ENCODE measurements around the gene ATP13A4. TPM values are rescaled to one million over a fixed set of nuclear protein-coding genes. Genes with fewer than 3 reads are reported as not detected.

ATP13A4 gene, protein sequence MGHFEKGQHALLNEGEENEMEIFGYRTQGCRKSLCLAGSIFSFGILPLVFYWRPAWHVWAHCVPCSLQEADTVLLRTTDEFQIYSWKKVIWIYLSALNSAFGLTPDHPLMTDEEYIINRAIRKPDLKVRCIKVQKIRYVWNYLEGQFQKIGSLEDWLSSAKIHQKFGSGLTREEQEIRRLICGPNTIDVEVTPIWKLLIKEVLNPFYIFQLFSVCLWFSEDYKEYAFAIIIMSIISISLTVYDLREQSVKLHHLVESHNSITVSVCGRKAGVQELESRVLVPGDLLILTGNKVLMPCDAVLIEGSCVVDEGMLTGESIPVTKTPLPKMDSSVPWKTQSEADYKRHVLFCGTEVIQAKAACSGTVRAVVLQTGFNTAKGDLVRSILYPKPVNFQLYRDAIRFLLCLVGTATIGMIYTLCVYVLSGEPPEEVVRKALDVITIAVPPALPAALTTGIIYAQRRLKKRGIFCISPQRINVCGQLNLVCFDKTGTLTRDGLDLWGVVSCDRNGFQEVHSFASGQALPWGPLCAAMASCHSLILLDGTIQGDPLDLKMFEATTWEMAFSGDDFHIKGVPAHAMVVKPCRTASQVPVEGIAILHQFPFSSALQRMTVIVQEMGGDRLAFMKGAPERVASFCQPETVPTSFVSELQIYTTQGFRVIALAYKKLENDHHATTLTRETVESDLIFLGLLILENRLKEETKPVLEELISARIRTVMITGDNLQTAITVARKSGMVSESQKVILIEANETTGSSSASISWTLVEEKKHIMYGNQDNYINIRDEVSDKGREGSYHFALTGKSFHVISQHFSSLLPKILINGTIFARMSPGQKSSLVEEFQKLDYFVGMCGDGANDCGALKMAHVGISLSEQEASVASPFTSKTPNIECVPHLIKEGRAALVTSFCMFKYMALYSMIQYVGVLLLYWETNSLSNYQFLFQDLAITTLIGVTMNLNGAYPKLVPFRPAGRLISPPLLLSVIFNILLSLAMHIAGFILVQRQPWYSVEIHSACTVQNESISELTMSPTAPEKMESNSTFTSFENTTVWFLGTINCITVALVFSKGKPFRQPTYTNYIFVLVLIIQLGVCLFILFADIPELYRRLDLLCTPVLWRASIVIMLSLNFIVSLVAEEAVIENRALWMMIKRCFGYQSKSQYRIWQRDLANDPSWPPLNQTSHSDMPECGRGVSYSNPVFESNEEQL
- 1 to 10 TPM; 4.0 to 4.2 TPM for total RNA-seq

DNA sequence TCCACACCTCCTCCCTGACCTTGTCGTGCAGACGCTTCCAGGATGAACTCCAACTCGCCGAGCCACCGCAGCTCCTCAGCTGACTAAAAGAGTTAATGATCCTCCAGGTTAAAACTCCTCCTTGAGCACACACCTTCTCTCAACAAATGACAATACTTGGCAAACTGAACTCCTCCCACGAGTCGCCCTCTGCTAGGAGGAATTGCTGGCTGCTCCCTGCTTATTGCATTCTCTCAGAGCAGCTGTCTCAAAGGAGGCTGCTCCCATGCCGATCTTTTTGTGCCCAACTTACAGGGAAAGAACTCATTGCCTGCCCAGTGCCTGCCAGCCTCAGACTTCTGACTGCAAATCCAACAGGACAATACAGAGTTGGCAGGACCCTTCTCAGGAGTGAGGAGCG is at the start of gene ATP13A4:
Gene ATP13A4 (minus strand): TSS at position 85 of the 400 bp plus-strand sequence. CDS start 96 bp downstream, outside the sequence.
- Mint-ChIP-seq H3K27ac (no peak within 1 kb of the TSS), H3K9me3 (no peaks in the 10 kb centered on the region), H3K36me3 (no peaks in the 10 kb centered on the region), H3K4me3 (no peak within 1 kb of the TSS), H3K27me3 (no peaks in the 10 kb centered on the region), H3K4me1 (no peaks in the 10 kb centered on the region)
- POLR2A ChIA-PET, result no interaction called here
- ATAC-seq (ENCODE audit: low read depth) (no peak), DNase-seq (no peak)

DNA sequence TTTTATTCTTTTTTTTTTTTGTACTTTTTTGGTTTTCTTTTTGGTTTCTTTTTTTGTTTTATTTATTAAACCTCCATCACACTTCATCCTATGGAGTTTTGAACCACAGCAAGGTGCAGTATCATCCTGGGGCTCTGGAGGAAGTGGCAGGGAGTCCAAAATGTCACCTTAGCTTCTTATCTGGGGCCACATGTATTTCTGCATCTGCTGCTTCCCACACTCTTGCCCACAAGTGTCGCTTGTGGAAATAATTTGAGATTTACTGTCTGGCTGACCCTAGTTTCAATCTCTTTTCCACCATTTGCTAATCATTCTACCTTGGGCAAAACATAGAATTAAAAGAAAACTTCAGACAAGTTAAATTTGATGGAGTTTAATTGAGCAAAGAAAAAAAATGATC is 44.7 kb upstream of the ATP13A4 start:
- H3K36me3 Mint-ChIP-seq, result peaks cover 15% of the 10 kb centered on the region
- POLR2A ChIA-PET, result no interaction called here
- H3K27ac Mint-ChIP-seq, result no peak overlapping the region
- no peaks in the 10 kb centered on the region for H3K9me3 Mint-ChIP-seq
- H3K4me1 Mint-ChIP-seq, result peaks cover 28% of the 10 kb centered on the region
- ATAC-seq (ENCODE audit: low read depth), result no peak
- no peak for DNase-seq
- H3K4me3 Mint-ChIP-seq, result peak overlapping the region; percentile 14
- no peaks in the 10 kb centered on the region for H3K27me3 Mint-ChIP-seq

DNA sequence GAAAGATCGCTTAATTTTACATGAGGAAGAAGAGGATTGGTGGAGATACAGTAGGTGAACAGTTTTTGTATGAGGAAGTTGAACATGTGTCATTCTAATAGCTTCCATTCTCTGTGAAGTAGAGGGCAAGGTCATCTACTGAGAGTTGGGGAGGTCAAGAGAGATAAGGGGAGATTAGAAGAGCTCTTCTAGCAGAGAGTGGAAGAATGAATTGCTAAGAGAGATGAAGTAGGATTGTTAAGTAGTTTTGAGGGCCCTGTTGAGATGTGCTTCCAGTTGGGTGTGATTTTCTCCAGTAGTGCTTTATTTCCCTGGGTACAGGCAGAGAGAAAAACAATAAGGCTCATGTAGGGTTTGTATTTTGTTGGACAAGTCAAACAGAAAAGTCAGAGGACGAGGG is 43.5 kb upstream of the ATP13A4 start:
- Mint-ChIP-seq H3K9me3 (no peaks in the 10 kb centered on the region), H3K4me1 (peaks cover 29% of the 10 kb centered on the region), H3K27me3 (no peaks in the 10 kb centered on the region), H3K27ac (no peak overlapping the region), H3K36me3 (peaks cover 15% of the 10 kb centered on the region), H3K4me3 (no peak overlapping the region)
- POLR2A ChIA-PET, result interaction anchor here (0.7 kb wide), 1 partner anchor 19 kb away, joined by 3 read pairs; no protein-coding TSS in a partner anchor
- no peak for DNase-seq
- no peak for ATAC-seq (ENCODE audit: low read depth)

DNA sequence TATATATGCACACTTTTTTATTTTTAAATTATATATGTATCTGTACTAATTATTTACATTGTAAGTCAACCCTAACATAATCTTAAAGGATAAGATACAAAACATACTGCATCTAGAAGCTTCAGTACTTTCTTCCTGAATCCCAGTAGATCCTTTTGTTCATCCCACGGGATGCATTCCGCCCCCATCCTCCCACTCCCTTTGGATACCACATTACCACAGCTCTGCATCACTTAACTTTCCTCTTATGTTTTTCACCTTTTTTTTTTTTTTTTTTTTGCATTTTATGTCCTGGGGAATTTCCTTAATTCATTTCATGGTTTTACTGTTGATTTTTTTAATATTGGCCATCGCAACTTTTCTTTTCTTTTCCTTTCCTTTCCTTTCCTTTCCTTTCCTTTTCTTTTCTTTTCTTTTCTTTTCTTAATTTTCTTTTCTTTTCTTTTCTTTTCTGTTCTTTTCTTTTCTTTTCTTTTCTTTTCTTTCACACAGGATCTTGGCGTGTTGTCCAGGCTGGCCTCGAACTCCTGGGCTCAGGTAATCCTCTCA is 41.3 kb upstream of the ATP13A4 start:
- Mint-ChIP-seq H3K27me3 (no peaks in the 10 kb centered on the region), H3K4me1 (peaks cover 35% of the 10 kb centered on the region), H3K27ac (no peak overlapping the region), H3K36me3 (peaks cover 15% of the 10 kb centered on the region), H3K4me3 (no peak overlapping the region), H3K9me3 (no peaks in the 10 kb centered on the region)
- POLR2A ChIA-PET, result no interaction called here
- DNase-seq (no peak), ATAC-seq (ENCODE audit: low read depth) (no peak)

DNA sequence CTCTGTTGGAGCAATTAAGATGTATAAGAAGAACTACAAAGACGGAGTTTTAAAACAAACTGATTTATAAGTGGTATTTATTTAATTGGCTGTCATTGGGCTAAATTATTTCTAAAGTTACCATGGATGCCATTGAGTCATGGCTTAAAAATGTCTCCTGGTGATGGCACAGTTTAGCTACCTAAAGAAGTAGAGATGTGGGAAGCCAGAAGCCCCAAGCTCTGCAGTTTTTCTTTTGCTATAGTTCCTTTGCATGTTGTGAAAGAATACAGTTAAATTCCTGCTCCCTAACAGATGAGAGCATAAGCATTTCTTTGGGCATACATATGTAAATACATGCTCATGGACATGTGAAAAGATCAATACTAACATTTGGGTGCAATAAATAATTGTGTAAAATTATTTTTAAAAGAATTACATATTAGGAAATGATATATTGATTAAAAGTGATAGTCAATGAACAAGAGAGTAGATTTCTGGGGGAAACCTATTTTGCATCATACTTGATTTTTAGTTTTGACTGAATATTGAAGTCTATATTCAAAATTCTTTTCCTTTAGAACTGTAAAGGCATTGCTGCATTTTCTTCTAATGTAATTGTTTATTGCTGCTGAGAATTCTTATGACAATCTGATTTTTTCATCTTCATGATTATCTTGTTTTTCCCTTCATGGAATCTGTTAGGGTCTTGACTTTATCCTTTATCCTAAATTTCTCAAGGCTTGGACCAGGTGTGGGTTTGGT is 40.4 kb upstream of the ATP13A4 start:
- peaks cover 35% of the 10 kb centered on the region for H3K4me1 Mint-ChIP-seq
- ATAC-seq (ENCODE audit: low read depth), result no peak
- no peaks in the 10 kb centered on the region for H3K27me3 Mint-ChIP-seq
- H3K9me3 Mint-ChIP-seq, result no peaks in the 10 kb centered on the region
- H3K36me3 Mint-ChIP-seq, result peaks cover 15% of the 10 kb centered on the region
- POLR2A ChIA-PET, result no interaction called here
- peak overlapping the region; percentile 95 for H3K4me3 Mint-ChIP-seq
- H3K27ac Mint-ChIP-seq, result no peak overlapping the region
- DNase-seq, result no peak

DNA sequence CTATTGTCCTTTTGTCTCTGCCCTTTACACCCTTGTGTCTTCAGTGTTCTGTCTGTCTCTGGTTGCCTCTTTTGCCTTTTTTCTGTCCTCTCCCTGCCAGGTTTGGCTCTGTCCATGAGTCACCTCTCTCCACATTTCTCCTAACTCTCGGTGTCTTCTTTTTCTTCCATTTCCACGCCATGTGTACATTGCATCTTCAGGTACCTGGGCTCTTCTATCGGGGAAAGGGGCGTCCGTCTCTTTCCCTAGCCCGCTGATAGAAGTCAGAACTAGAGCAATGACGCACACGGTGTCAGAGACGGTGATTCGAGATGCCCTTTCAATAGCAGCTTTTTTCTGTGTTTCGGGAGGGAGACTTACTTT is 39.0 kb upstream of the ATP13A4 start:
- peak; percentile 35 for DNase-seq
- H3K4me1 Mint-ChIP-seq, result peaks cover 28% of the 10 kb centered on the region
- H3K27ac Mint-ChIP-seq, result peak overlapping the region; percentile 97
- no peaks in the 10 kb centered on the region for H3K9me3 Mint-ChIP-seq
- H3K4me3 Mint-ChIP-seq, result peak overlapping the region; percentile 95
- H3K36me3 Mint-ChIP-seq, result peaks cover 16% of the 10 kb centered on the region
- POLR2A ChIA-PET, result no interaction called here
- H3K27me3 Mint-ChIP-seq, result no peaks in the 10 kb centered on the region
- peak; percentile 31 for ATAC-seq (ENCODE audit: low read depth)

DNA sequence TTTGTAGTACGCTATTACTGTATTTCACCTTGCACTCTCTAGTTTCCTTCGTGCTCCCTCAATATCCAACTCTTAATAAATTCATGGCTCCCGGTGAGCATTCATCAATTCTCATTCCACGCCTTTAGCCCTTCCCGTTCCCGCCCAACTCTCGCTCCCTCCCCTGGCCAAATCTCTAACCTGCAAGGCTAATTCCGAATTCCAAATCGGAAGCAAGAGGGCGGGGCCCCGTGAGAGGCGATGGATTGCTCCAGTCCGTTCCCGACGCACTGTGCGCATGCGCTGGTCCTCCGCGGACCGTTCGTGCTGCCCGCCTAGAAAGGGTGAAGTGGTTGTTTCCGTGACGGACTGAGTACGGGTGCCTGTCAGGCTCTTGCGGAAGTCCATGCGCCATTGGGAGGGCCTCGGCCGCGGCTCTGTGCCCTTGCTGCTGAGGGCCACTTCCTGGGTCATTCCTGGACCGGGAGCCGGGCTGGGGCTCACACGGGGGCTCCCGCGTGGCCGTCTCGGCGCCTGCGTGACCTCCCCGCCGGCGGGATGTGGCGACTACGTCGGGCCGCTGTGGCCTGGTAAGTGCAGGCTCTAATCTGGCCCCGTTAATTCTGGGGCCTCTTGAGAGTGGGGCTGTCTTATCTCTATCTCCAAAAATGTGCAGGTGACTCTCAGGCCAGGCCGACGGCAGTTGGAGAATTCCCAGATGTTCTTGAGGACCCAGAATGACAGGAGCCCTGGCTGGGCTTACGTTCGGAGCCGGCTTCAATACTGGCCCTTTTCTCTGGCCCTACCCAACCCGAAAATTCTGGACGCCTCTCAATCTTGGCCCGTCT is 38.4 kb upstream of the ATP13A4 start, which contains the start of gene OPA1:
Gene OPA1 (plus strand): TSS at position 368 of the 827 bp plus-strand sequence. CDS start 170 bp downstream, at position 538.
- H3K27me3 Mint-ChIP-seq, result no peaks in the 10 kb centered on the region
- peak; percentile 96 for ATAC-seq (ENCODE audit: low read depth)
- no peaks in the 10 kb centered on the region for H3K9me3 Mint-ChIP-seq
- H3K4me3 Mint-ChIP-seq, result peak within 1 kb of the TSS; percentile 95
- H3K36me3 Mint-ChIP-seq, result peaks cover 11% of the 10 kb centered on the region
- DNase-seq, result peak; percentile 89
- POLR2A ChIA-PET, result no interaction called here
- H3K4me1 Mint-ChIP-seq, result peaks cover 23% of the 10 kb centered on the region
- H3K27ac Mint-ChIP-seq, result peak within 1 kb of the TSS; percentile 97

DNA sequence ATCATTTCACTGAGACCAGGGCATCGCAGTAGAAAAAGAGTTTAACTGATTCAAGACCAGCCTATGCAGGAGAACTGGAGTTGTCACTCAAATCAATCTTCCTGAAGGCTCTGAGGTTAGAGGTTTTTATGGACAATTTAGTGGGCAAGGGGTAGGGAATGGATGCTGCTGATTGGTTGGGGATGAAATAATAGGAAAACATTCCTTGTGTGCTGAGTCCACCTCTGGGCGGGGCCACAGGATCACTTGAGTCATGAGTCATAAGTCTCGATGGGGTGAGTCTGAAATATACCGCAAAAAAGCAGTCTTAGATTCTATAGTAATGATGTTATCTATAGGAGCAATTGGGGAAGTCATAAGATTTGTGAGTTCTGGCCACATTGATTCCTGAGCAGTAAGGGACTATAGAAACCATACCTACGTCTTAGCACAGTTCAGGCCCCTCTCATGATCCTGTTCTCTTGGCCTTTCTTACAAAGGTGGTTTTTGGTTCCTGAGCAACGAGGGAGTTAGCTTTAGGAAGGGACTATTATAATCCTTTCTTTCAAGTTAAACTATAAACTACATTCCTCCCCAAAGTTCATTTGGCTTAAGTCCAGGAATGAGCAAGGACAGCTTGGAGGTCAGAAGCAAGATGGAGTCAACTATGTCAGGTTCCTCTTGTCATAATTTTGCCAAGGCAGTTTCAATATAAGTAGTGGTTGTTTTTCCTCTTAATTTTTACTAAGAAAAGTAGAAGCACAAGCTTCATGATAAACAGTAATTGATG is 35.6 kb upstream of the ATP13A4 start:
- no peak for DNase-seq

DNA sequence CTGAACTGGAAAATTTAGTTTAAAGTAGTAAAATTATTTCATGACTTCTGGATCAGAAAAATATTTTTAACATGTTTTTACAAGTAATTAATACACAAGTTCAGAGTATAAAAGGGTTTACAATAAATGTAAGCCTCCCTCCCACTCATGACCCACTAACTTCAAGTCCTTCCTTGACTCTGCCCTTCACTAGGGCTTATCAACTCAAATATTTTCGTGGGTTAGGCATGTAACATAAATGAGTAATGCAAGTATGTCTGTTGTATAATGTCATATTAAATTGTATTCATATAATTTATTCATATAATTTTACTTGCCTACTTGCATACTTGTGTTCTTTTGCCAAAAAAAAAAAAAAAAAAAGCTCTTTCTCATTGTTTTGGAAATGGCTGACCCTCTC is 34.9 kb upstream of the ATP13A4 start:
- Mint-ChIP-seq H3K9me3 (no peaks in the 10 kb centered on the region), H3K4me3 (no peak overlapping the region), H3K4me1 (peaks cover 11% of the 10 kb centered on the region), H3K27ac (no peak overlapping the region), H3K36me3 (peaks cover 4% of the 10 kb centered on the region), H3K27me3 (no peaks in the 10 kb centered on the region)
- DNase-seq (no peak), ATAC-seq (ENCODE audit: low read depth) (no peak)
- POLR2A ChIA-PET, result no interaction called here

More for the DNA sequence above, 35.6 kb upstream of the ATP13A4 start:
- ATAC-seq (ENCODE audit: low read depth), result no peak
- peaks cover 4% of the 10 kb centered on the region for H3K36me3 Mint-ChIP-seq
- no peak overlapping the region for H3K27ac Mint-ChIP-seq
- peaks cover 12% of the 10 kb centered on the region for H3K4me1 Mint-ChIP-seq
- POLR2A ChIA-PET, result no interaction called here
- no peak overlapping the region for H3K4me3 Mint-ChIP-seq
- no peaks in the 10 kb centered on the region for H3K9me3 Mint-ChIP-seq
- no peaks in the 10 kb centered on the region for H3K27me3 Mint-ChIP-seq

DNA sequence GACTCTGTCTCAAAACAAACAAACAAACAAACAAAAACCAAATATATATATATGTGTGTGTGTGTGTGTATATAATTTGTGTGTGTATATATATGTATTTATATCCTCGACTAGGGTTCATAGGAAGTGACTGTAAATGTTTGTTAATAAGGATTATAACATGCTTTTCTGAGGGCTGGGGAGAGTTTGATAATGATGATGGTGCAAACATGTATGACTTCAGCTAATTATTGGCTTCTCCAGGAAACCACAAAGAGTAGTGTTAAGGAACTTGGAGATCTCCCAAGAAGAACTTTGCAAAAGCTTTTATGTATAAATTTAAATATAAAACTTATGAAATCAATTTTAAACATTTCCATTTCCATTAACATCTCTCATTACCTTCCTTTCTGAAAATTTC is 34.4 kb upstream of the ATP13A4 start:
- Mint-ChIP-seq H3K27ac (no peak overlapping the region), H3K4me1 (peaks cover 7% of the 10 kb centered on the region), H3K27me3 (no peaks in the 10 kb centered on the region), H3K4me3 (no peak overlapping the region), H3K36me3 (peaks cover 4% of the 10 kb centered on the region), H3K9me3 (no peaks in the 10 kb centered on the region)
- no peak for ATAC-seq (ENCODE audit: low read depth)
- POLR2A ChIA-PET, result no interaction called here
- DNase-seq, result no peak

DNA sequence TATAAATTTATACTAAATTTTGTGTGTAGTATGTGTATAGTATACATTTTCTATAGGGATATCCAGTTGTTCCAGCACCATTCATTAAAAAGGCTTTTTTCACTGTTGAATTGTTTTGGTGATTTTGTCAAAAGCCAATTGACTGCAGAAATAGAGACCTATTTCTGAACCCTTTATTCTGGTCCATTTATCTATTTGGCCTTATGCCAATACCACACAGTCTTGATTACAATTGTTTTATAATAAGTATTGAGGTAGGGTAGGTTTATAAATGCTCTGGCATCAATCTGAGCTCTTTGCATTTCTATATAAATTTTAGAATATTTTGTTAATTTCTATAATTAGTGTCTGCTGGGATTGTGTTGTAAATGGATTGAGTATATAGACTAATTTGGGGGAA is 31.8 kb upstream of the ATP13A4 start:
- ATAC-seq (ENCODE audit: low read depth), result no peak
- Mint-ChIP-seq H3K4me3 (no peak overlapping the region), H3K36me3 (peaks cover 4% of the 10 kb centered on the region), H3K9me3 (no peaks in the 10 kb centered on the region), H3K27me3 (no peaks in the 10 kb centered on the region), H3K27ac (no peak overlapping the region), H3K4me1 (peaks cover 1% of the 10 kb centered on the region)
- no peak for DNase-seq
- POLR2A ChIA-PET, result no interaction called here
